ENCODE results near the gene C2orf42. TPM values are rescaled to one million over a fixed set of nuclear protein-coding genes. Genes with fewer than 3 reads are reported as not detected.

Gene C2orf42
- total RNA-seq, result 16.6 and 18.6 TPM in 2 replicates

GRCh38 chr2:70190418-70191243, at the start of gene C2orf42:
Gene C2orf42 (minus strand): TSS chr2:70191019. CDS start chr2:70181985, 9,034 bp downstream.

Other genes with a start within 250 kb of the C2orf42 start
- 0.33 and 0.38 TPM in 2 replicates for gene ASPRV1, start 229.4 kb downstream of the C2orf42 start, total RNA-seq
- gene PCBP1, start 103.5 kb downstream of the C2orf42 start, total RNA-seq, result 65.3 and 66.3 TPM in 2 replicates
- gene TIA1, start 57.6 kb upstream of the C2orf42 start, total RNA-seq, result 105 and 117 TPM in 2 replicates
- gene PCYOX1, start 67.1 kb upstream of the C2orf42 start, total RNA-seq, result 24.8 and 26.6 TPM in 2 replicates
- gene SNRPG, start 102.7 kb upstream of the C2orf42 start, total RNA-seq, result 154 and 188 TPM in 2 replicates
- 32.3 and 40.8 TPM in 2 replicates for gene FAM136A, start 111.0 kb upstream of the C2orf42 start, total RNA-seq